Measurements from ENCODE around the gene TRIM24. TPM values are rescaled to one million over a fixed set of nuclear protein-coding genes. Genes with fewer than 3 reads are reported as not detected.

TRIM24 gene
- total RNA-seq, 5 donors from 2014 or later (not counting 1 experiment from before 2014, with no cell fraction given): 16.0 to 18.9 (median 17.1) TPM

- Histone ChIP-seq H3K36me3 (ENCODE audit: control insufficient read depth in 2 of 2, extremely low read depth in 1 of 2, insufficient read depth in 1 of 2, low read length in 1 of 2) (peaks cover 10 to 31% of the 10 kb centered on the region in 2 donors), H3K27ac (ENCODE audit: low read length) (no peak overlapping the region), H3K4me1 (ENCODE audit: control insufficient read depth in 1 of 2, extremely low read depth in 1 of 2, insufficient read depth in 2 of 2, low read length in 2 of 2) (no peaks in the 10 kb centered on the region), H3K4me3 (ENCODE audit: control insufficient read depth in 1 of 2, extremely low read depth in 1 of 2, low read length in 1 of 2) (no peak overlapping the region), H3K27me3 (replicated peaks in 1 of 2; ENCODE audit: control insufficient read depth in 2 of 2, extremely low read depth in 1 of 2, insufficient read depth in 2 of 2, low read length in 1 of 2) (no peaks in the 10 kb centered on the region), H3K9me3 (peaks cover 2% of the 10 kb centered on the region)
- ATAC-seq (replicated peaks in 1 of 4) (no peak), DNase-seq (no peak)
- CTCF ChIA-PET: no interaction called here
- POLR2A ChIA-PET: no interaction called here
- H3K4me1 Mint-ChIP-seq: peaks cover 0 to 6% (median 5%) of the 10 kb centered on the region in 3 donors
- peaks cover 9 to 19% (median 13%) of the 10 kb centered on the region in 3 donors for H3K9me3 Mint-ChIP-seq
- no peak overlapping the region for H3K4me3 Mint-ChIP-seq
- H3K36me3 Mint-ChIP-seq: peaks cover 77% of the 10 kb centered on the region
- H3K27ac Mint-ChIP-seq: no peak overlapping the region
- H3K27me3 Mint-ChIP-seq: no peaks in the 10 kb centered on the region
- WGBS (ENCODE audit: insufficient coverage): 95% methylated on average over 4 of the region's 5 CpGs
These were observed 86.1 kb downstream of the TRIM24 start for GRCh38 chr7:138546064-138546619.

GRCh38 chr7:138546829-138547228, 86.8 kb downstream of the TRIM24 start:
- peaks cover 11 to 19% (median 14%) of the 10 kb centered on the region in 3 donors for H3K9me3 Mint-ChIP-seq
- H3K36me3 ChIP-seq (ENCODE audit: control insufficient read depth in 2 of 2, extremely low read depth in 1 of 2, insufficient read depth in 1 of 2, low read length in 1 of 2): peaks cover 10 to 36% of the 10 kb centered on the region in 2 donors
- H3K27ac ChIP-seq (ENCODE audit: low read length): no peak overlapping the region
- H3K4me1 Mint-ChIP-seq: peaks cover 0 to 5% (median 3%) of the 10 kb centered on the region in 3 donors
- H3K27me3 ChIP-seq (replicated peaks in 1 of 2; ENCODE audit: control insufficient read depth in 2 of 2, extremely low read depth in 1 of 2, insufficient read depth in 2 of 2, low read length in 1 of 2): no peaks in the 10 kb centered on the region
- no peak overlapping the region for H3K4me3 ChIP-seq (ENCODE audit: control insufficient read depth in 1 of 2, extremely low read depth in 1 of 2, low read length in 1 of 2)
- no peak overlapping the region for H3K4me3 Mint-ChIP-seq
- DNase-seq: no peak
- no CpG with 5 or more reads among the region's 2 CpGs for WGBS (ENCODE audit: insufficient coverage)
- no peaks in the 10 kb centered on the region for H3K4me1 ChIP-seq (ENCODE audit: control insufficient read depth in 1 of 2, extremely low read depth in 1 of 2, insufficient read depth in 2 of 2, low read length in 2 of 2)
- H3K9me3 ChIP-seq: peaks cover 2% of the 10 kb centered on the region
- peaks cover 79% of the 10 kb centered on the region for H3K36me3 Mint-ChIP-seq
- POLR2A ChIA-PET: no interaction called here
- no peak for ATAC-seq (replicated peaks in 1 of 4)
- no peak overlapping the region for H3K27ac Mint-ChIP-seq
- no peaks in the 10 kb centered on the region for H3K27me3 Mint-ChIP-seq
- CTCF ChIA-PET: no interaction called here

DNA sequence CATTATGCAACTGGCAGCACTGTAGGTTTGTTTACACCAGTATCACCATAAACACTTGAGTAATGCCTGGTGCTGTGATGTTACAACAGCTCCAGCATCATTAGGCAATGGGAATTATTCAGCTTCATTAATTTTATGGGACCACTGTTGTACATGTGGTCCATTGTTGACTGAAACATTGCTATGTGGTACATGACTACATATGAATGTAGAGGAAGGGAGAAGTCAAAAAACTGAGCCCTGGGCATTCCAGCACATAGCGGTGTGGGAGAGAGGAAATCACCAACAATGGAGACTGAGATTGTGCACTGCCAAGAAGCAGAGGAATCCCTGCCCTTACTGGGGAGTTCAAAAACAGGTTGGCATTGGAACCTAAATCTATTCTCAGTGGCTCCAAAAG, 89.0 kb downstream of the TRIM24 start:
- DNase-seq (no peak), ATAC-seq (replicated peaks in 1 of 4) (no peak)
- POLR2A ChIA-PET: no interaction called here
- Histone ChIP-seq H3K27me3 (replicated peaks in 1 of 2; ENCODE audit: control insufficient read depth in 2 of 2, extremely low read depth in 1 of 2, insufficient read depth in 2 of 2, low read length in 1 of 2) (no peaks in the 10 kb centered on the region), H3K27ac (ENCODE audit: low read length) (no peak overlapping the region), H3K36me3 (ENCODE audit: control insufficient read depth in 2 of 2, extremely low read depth in 1 of 2, insufficient read depth in 1 of 2, low read length in 1 of 2) (peaks cover 10 to 52% of the 10 kb centered on the region in 2 donors), H3K4me3 (ENCODE audit: control insufficient read depth in 1 of 2, extremely low read depth in 1 of 2, low read length in 1 of 2) (no peak overlapping the region), H3K9me3 (peaks cover 2% of the 10 kb centered on the region), H3K4me1 (ENCODE audit: control insufficient read depth in 1 of 2, extremely low read depth in 1 of 2, insufficient read depth in 2 of 2, low read length in 2 of 2) (no peaks in the 10 kb centered on the region)
- CTCF ChIA-PET: interaction anchor here in 1 of 2 donors (0.5 kb wide), 1 partner anchor 75 kb away, joined by 4 read pairs; no protein-coding TSS in a partner anchor
- no peak overlapping the region for H3K27ac Mint-ChIP-seq
- peaks cover 18 to 21% (median 19%) of the 10 kb centered on the region in 3 donors for H3K9me3 Mint-ChIP-seq
- 71% methylated on average over 1 of the region's 1 CpG for WGBS (ENCODE audit: insufficient coverage)
- peaks cover 88% of the 10 kb centered on the region for H3K36me3 Mint-ChIP-seq
- no peak overlapping the region for H3K4me3 Mint-ChIP-seq
- H3K27me3 Mint-ChIP-seq: no peaks in the 10 kb centered on the region
- H3K4me1 Mint-ChIP-seq: no peaks in the 10 kb centered on the region

DNA sequence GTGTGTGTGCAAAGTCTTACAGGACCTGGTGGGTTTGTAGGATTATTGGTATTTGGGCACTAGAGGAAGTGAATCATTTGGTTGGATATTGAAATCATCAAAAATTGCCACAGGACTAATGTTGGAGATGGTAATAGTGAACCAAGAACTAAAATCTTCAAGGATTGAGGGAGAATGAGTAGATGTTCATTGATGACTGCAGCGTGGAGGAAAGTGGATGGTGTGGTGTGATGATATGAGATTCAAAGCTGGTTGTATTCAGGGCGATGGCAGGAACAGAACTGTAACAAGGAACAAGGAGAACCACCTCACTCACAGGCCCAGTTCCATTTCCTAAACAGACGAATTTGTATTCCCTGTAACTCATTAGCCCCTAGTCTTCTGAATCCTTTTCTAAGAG, 90.3 kb downstream of the TRIM24 start:
- Mint-ChIP-seq H3K9me3 (peaks cover 19 to 29% (median 24%) of the 10 kb centered on the region in 3 donors), H3K27me3 (no peaks in the 10 kb centered on the region), H3K4me1 (no peaks in the 10 kb centered on the region), H3K27ac (no peak overlapping the region), H3K4me3 (no peak overlapping the region), H3K36me3 (peaks cover 87% of the 10 kb centered on the region)
- CTCF ChIA-PET: interaction anchor here in 1 of 2 donors (0.7 kb wide), 1 partner anchor 249 kb away, joined by 4 read pairs; no protein-coding TSS in a partner anchor
- DNase-seq (no peak), ATAC-seq (replicated peaks in 1 of 4) (no peak)
- H3K4me1 ChIP-seq (ENCODE audit: control insufficient read depth in 1 of 2, extremely low read depth in 1 of 2, insufficient read depth in 2 of 2, low read length in 2 of 2): no peaks in the 10 kb centered on the region
- no peak overlapping the region for H3K4me3 ChIP-seq (ENCODE audit: control insufficient read depth in 1 of 2, extremely low read depth in 1 of 2, low read length in 1 of 2)
- H3K27ac ChIP-seq (ENCODE audit: low read length): no peak overlapping the region
- peaks cover 10 to 55% of the 10 kb centered on the region in 2 donors for H3K36me3 ChIP-seq (ENCODE audit: control insufficient read depth in 2 of 2, extremely low read depth in 1 of 2, insufficient read depth in 1 of 2, low read length in 1 of 2)
- POLR2A ChIA-PET: no interaction called here
- no peaks in the 10 kb centered on the region for H3K27me3 ChIP-seq (replicated peaks in 1 of 2; ENCODE audit: control insufficient read depth in 2 of 2, extremely low read depth in 1 of 2, insufficient read depth in 2 of 2, low read length in 1 of 2)
- no CpG with 5 or more reads among the region's 3 CpGs for WGBS (ENCODE audit: insufficient coverage)
- H3K9me3 ChIP-seq: peaks cover 2% of the 10 kb centered on the region

- no CpG with 5 or more reads among the region's 3 CpGs for WGBS (ENCODE audit: insufficient coverage)
- Mint-ChIP-seq H3K4me1 (no peaks in the 10 kb centered on the region), H3K27me3 (no peaks in the 10 kb centered on the region), H3K27ac (no peak overlapping the region), H3K4me3 (no peak overlapping the region), H3K36me3 (peaks cover 87% of the 10 kb centered on the region), H3K9me3 (peaks cover 16 to 29% (median 24%) of the 10 kb centered on the region in 3 donors)
- H3K27me3 ChIP-seq (replicated peaks in 1 of 2; ENCODE audit: control insufficient read depth in 2 of 2, extremely low read depth in 1 of 2, insufficient read depth in 2 of 2, low read length in 1 of 2): no peaks in the 10 kb centered on the region
- ChIA-PET POLR2A (interaction anchor here in 1 of 2 donors (0.6 kb wide), 2 partner anchors 19 to 360 kb away, joined by 3 to 6 read pairs; no protein-coding TSS in a partner anchor), CTCF (no interaction called here)
- no peak for DNase-seq
- peaks cover 6% of the 10 kb centered on the region for H3K9me3 ChIP-seq
- no peak overlapping the region for H3K4me3 ChIP-seq (ENCODE audit: control insufficient read depth in 1 of 2, extremely low read depth in 1 of 2, low read length in 1 of 2)
- ATAC-seq (replicated peaks in 1 of 4): no peak
- no peak overlapping the region for H3K27ac ChIP-seq (ENCODE audit: low read length)
- H3K4me1 ChIP-seq (ENCODE audit: control insufficient read depth in 1 of 2, extremely low read depth in 1 of 2, insufficient read depth in 2 of 2, low read length in 2 of 2): no peaks in the 10 kb centered on the region
- H3K36me3 ChIP-seq (ENCODE audit: control insufficient read depth in 2 of 2, extremely low read depth in 1 of 2, insufficient read depth in 1 of 2, low read length in 1 of 2): peaks cover 10 to 59% of the 10 kb centered on the region in 2 donors
These were observed 91.0 kb downstream of the TRIM24 start for GRCh38 chr7:138551102-138551501.

DNA sequence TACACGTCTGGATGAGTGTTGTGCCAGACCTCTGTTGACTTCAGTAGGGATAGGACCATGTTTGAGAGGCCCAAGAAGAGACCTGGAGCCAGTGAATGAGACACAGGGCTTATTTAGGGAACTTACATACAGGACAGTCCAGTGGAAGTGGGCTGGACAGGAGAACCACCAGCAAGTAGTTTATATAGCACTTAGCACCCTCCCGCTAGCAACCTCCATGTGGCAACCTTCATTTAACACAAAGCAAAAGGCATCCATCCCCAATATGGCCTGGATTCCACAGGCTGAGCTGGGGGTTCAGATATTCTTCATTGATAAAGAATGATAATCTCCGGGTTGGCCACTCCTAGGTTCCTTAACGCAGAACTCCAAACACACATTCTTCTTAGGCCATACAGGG, 93.7 kb downstream of the TRIM24 start:
- peaks cover 12% of the 10 kb centered on the region for H3K9me3 ChIP-seq
- H3K27ac ChIP-seq (ENCODE audit: low read length): no peak overlapping the region
- H3K36me3 Mint-ChIP-seq: peaks cover 96% of the 10 kb centered on the region
- ChIA-PET POLR2A (no interaction called here), CTCF (interaction anchor here in 1 of 2 donors (0.6 kb wide), 1 partner anchor 25 kb away, joined by 3 read pairs; no protein-coding TSS in a partner anchor)
- DNase-seq (no peak), ATAC-seq (replicated peaks in 1 of 4) (no peak)
- no peaks in the 10 kb centered on the region for H3K4me1 Mint-ChIP-seq
- peaks cover 19 to 81% of the 10 kb centered on the region in 2 donors for H3K36me3 ChIP-seq (ENCODE audit: control insufficient read depth in 2 of 2, extremely low read depth in 1 of 2, insufficient read depth in 1 of 2, low read length in 1 of 2)
- H3K4me3 Mint-ChIP-seq: no peak overlapping the region
- no peaks in the 10 kb centered on the region for H3K27me3 Mint-ChIP-seq
- no peak overlapping the region for H3K27ac Mint-ChIP-seq
- H3K4me3 ChIP-seq (ENCODE audit: control insufficient read depth in 1 of 2, extremely low read depth in 1 of 2, low read length in 1 of 2): peak overlapping the region in 1 of 2 donors; percentile 26
- H3K4me1 ChIP-seq (ENCODE audit: control insufficient read depth in 1 of 2, extremely low read depth in 1 of 2, insufficient read depth in 2 of 2, low read length in 2 of 2): no peaks in the 10 kb centered on the region
- no peaks in the 10 kb centered on the region for H3K27me3 ChIP-seq (replicated peaks in 1 of 2; ENCODE audit: control insufficient read depth in 2 of 2, extremely low read depth in 1 of 2, insufficient read depth in 2 of 2, low read length in 1 of 2)
- 100% methylated on average over 1 of the region's 4 CpGs for WGBS (ENCODE audit: insufficient coverage)
- H3K9me3 Mint-ChIP-seq: peaks cover 24 to 53% (median 41%) of the 10 kb centered on the region in 3 donors
